HepG2 (cell line): ENCODE measurements around the gene ZNF22. TPM values are rescaled to one million over a fixed set of nuclear protein-coding genes. Genes with fewer than 3 reads are reported as not detected.

Experiments used
- ELF3 ChIP-seq: IDR thresholded peaks from 2 replicates; pipeline ENCODE4 v1.6.1; 2016; ENCODE audit warnings: missing genetic modification reagents, missing compliant biosample characterization
- FOSL1 ChIP-seq: sonication (generic); formaldehyde crosslinking; IDR thresholded peaks from 2 replicates; pipeline ENCODE4 v1.9.0; 2021; ENCODE audit warnings: missing genetic modification reagents, borderline replicate concordance
- HMG20A ChIP-seq: IDR thresholded peaks from 2 replicates; pipeline ENCODE4 v1.6.1; 2016; ENCODE audit warnings: borderline replicate concordance
- HNRNPLL ChIP-seq: fragments of 200-400 bp; formaldehyde crosslinking; IDR thresholded peaks from 2 replicates; pipeline ENCODE4 v1.6.1; 2017; ENCODE audit warnings: mild to moderate bottlenecking, low read depth, low read length; ENCODE audit not compliant: poor library complexity, severe bottlenecking
- KAT8 ChIP-seq: IDR thresholded peaks from 2 replicates; pipeline ENCODE4 v1.6.1; 2016; ENCODE audit warnings: missing genetic modification reagents, missing compliant biosample characterization
- NFKB2 ChIP-seq: sonication (generic); formaldehyde crosslinking; IDR thresholded peaks from 2 replicates; pipeline ENCODE4 v1.4.0; 2020; ENCODE audit warnings: missing genetic modification reagents, borderline replicate concordance
- PHF8 ChIP-seq: sonication (generic); formaldehyde crosslinking; IDR thresholded peaks from 2 replicates; pipeline ENCODE4 v1.5.0; 2020; ENCODE audit warnings: missing genetic modification reagents
- PITX1 ChIP-seq: sonication (generic); formaldehyde crosslinking; IDR thresholded peaks from 2 replicates; pipeline ENCODE4 v1.5.1; 2020; ENCODE audit warnings: mild to moderate bottlenecking, missing genetic modification reagents
- RBM22 ChIP-seq: fragments of 200-400 bp; formaldehyde crosslinking; optimal IDR thresholded peaks from 2 replicates; pipeline ENCODE3; 2017; ENCODE audit warnings: mild to moderate bottlenecking, low read length, moderate library complexity
- SALL1 ChIP-seq: sonication (generic); formaldehyde crosslinking; IDR thresholded peaks from 2 replicates; pipeline ENCODE4 v1.8.0; 2022; ENCODE audit warnings: mild to moderate bottlenecking, missing genetic modification reagents
- SIN3B ChIP-seq: fragments of 150-350 bp; IDR thresholded peaks from 2 replicates; pipeline ENCODE4 v1.6.1; 2014; ENCODE audit warnings: low read length
- SP5 ChIP-seq: IDR thresholded peaks from 2 replicates; pipeline ENCODE4 v1.6.1; 2016; ENCODE audit warnings: low read depth, borderline replicate concordance
- ZNF367 ChIP-seq: sonication (generic); formaldehyde crosslinking; IDR thresholded peaks from 2 replicates; pipeline ENCODE4 v1.4.0; 2020; ENCODE audit warnings: missing genetic modification reagents, borderline replicate concordance
- ZNF383 ChIP-seq: sonication (generic); formaldehyde crosslinking; IDR thresholded peaks from 2 replicates; pipeline ENCODE4 v1.4.0; 2020; ENCODE audit warnings: missing genetic modification reagents, mild to moderate bottlenecking, borderline replicate concordance
- ZNF432 ChIP-seq: sonication (generic); formaldehyde crosslinking; IDR thresholded peaks from 2 replicates; pipeline ENCODE4 v1.5.0; 2020; ENCODE audit warnings: missing genetic modification reagents, mild to moderate bottlenecking, borderline replicate concordance
- ZNF589 ChIP-seq: sonication (generic); formaldehyde crosslinking; conservative IDR thresholded peaks from 2 replicates; pipeline ENCODE4 v1.8.0; 2022; ENCODE audit warnings: mild to moderate bottlenecking, moderate library complexity, missing genetic modification reagents
- ZNF83 ChIP-seq: sonication (generic); formaldehyde crosslinking; IDR thresholded peaks from 2 replicates; pipeline ENCODE4 v1.4.0; 2020; ENCODE audit warnings: missing genetic modification reagents, mild to moderate bottlenecking, borderline replicate concordance
- polyA plus RNA-seq, 8 experiments: library from polyadenylated mRNA; depleted of rRNA in 3 of 8; stranded (reverse) in 7 of 8; unstranded in 1 of 8; fragments of >200 nt; fragmentation: Illumina TruSeq in 4 of 8; extraction: Trizol in 4 of 8; gene quantifications; 2 replicates each; pipeline versions ENCODE4 v1.2.1 to v1.2.3, GENCODE V29; 2011 to 2016; ENCODE audit warnings: low read depth in 4 of 8, missing spikeins in 1 of 8, mixed read lengths in 1 of 8; ENCODE audit not compliant: insufficient read depth in 1 of 8
- total RNA-seq, 5 experiments: library from RNA; depleted of rRNA; stranded (reverse); fragments of >200 nt; fragmentation: Illumina TruSeq; extraction: Trizol; gene quantifications; 2 replicates each; pipeline ENCODE4 v1.2.3, GENCODE V29; 2016; ENCODE audit warnings: low read depth in 1 of 5
- TF ChIP-seq, protein P1 (sequence below): sonication (generic); formaldehyde crosslinking; IDR thresholded peaks from 2 replicates; pipeline ENCODE4 v1.9.0; 2022; ENCODE audit warnings: missing genetic modification reagents, mild to moderate bottlenecking, borderline replicate concordance
- TF ChIP-seq, protein P2 (sequence below): sonication (generic); formaldehyde crosslinking; IDR thresholded peaks from 2 replicates; pipeline ENCODE4 v1.4.0; 2020; ENCODE audit warnings: missing genetic modification reagents, mild to moderate bottlenecking, borderline replicate concordance
- TF ChIP-seq, protein P3 (sequence below): sonication (generic); formaldehyde crosslinking; conservative IDR thresholded peaks from 2 replicates; pipeline ENCODE4 v1.4.0; 2020; ENCODE audit warnings: missing genetic modification reagents
- TF ChIP-seq, protein P4 (sequence below): sonication (generic); formaldehyde crosslinking; IDR thresholded peaks from 2 replicates; pipeline ENCODE4 v1.4.0; 2020; ENCODE audit warnings: low read depth, missing genetic modification reagents
- TF ChIP-seq, protein P5 (sequence below): sonication (generic); formaldehyde crosslinking; IDR thresholded peaks from 2 replicates; pipeline ENCODE4 v1.5.1; 2020; ENCODE audit warnings: missing genetic modification reagents, mild to moderate bottlenecking, borderline replicate concordance

The ZNF22 gene
- total and polyA plus RNA-seq, 2 of the 13 experiments (the other 11 are each of a cell fraction or from before 2014, with no cell fraction given), result 0.40 to 1.3 TPM

DNA sequence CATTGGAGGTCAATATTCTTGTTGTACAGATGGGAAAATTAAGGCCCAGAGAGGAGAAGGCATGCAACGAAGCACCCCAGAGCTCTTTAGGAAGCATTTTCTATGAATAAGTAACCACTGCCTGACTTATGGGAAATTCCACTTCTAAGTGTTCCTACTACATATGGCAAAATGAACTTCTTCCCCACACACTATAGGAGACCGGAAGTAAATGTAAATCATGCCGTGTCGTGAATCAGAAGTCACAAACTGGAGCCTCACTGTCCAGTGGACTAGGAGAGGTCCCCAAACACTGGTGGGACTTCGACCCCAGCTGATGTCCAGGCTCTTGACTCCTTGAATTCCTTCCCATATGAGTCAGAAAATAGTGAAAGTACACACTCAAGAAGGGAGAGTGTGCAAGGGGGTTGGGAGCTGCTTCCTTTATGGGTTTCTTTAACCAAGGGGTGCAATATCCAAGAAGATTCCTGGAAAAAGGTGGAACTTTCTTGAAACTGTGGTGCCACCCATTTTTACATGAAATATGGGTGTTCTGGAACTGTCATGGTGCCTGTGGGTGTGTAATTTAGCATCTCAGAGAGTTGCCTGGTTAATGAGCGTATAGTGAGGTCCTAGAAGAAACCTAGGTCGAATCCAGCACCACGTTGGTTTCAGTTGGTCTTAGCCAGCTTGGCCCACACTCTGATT, 34.5 kb upstream of the ZNF22 start (continued):
- TF ChIP-seq, protein P1, sequence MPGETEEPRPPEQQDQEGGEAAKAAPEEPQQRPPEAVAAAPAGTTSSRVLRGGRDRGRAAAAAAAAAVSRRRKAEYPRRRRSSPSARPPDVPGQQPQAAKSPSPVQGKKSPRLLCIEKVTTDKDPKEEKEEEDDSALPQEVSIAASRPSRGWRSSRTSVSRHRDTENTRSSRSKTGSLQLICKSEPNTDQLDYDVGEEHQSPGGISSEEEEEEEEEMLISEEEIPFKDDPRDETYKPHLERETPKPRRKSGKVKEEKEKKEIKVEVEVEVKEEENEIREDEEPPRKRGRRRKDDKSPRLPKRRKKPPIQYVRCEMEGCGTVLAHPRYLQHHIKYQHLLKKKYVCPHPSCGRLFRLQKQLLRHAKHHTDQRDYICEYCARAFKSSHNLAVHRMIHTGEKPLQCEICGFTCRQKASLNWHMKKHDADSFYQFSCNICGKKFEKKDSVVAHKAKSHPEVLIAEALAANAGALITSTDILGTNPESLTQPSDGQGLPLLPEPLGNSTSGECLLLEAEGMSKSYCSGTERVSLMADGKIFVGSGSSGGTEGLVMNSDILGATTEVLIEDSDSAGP (CRISPR knock-in tag), result no peak
- TF ChIP-seq SALL1 (CRISPR knock-in tag), result no peak; the same call in 1 of the 2 replicates
- no peak for TF ChIP-seq SP5 (CRISPR knock-in tag)
- no peak for TF ChIP-seq ZNF589 (CRISPR knock-in tag)
- no peak for TF ChIP-seq ZNF432 (CRISPR knock-in tag)
- TF ChIP-seq, protein P2, sequence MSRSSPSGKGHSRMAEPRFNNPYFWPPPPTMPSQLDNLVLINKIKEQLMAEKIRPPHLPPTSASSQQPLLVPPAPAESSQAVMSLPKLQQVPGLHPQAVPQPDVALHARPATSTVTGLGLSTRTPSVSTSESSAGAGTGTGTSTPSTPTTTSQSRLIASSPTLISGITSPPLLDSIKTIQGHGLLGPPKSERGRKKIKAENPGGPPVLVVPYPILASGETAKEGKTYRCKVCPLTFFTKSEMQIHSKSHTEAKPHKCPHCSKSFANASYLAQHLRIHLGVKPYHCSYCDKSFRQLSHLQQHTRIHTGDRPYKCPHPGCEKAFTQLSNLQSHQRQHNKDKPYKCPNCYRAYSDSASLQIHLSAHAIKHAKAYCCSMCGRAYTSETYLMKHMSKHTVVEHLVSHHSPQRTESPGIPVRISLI (CRISPR knock-in tag), result no peak
- TF ChIP-seq ZNF367 (CRISPR knock-in tag), result no peak
- TF ChIP-seq HNRNPLL, result no peak
- TF ChIP-seq ZNF383 (CRISPR knock-in tag), result no peak
- TF ChIP-seq, protein P3, sequence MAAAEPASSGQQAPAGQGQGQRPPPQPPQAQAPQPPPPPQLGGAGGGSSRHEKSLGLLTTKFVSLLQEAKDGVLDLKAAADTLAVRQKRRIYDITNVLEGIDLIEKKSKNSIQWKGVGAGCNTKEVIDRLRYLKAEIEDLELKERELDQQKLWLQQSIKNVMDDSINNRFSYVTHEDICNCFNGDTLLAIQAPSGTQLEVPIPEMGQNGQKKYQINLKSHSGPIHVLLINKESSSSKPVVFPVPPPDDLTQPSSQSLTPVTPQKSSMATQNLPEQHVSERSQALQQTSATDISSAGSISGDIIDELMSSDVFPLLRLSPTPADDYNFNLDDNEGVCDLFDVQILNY (CRISPR knock-in tag), result no peak
- TF ChIP-seq, protein P4, sequence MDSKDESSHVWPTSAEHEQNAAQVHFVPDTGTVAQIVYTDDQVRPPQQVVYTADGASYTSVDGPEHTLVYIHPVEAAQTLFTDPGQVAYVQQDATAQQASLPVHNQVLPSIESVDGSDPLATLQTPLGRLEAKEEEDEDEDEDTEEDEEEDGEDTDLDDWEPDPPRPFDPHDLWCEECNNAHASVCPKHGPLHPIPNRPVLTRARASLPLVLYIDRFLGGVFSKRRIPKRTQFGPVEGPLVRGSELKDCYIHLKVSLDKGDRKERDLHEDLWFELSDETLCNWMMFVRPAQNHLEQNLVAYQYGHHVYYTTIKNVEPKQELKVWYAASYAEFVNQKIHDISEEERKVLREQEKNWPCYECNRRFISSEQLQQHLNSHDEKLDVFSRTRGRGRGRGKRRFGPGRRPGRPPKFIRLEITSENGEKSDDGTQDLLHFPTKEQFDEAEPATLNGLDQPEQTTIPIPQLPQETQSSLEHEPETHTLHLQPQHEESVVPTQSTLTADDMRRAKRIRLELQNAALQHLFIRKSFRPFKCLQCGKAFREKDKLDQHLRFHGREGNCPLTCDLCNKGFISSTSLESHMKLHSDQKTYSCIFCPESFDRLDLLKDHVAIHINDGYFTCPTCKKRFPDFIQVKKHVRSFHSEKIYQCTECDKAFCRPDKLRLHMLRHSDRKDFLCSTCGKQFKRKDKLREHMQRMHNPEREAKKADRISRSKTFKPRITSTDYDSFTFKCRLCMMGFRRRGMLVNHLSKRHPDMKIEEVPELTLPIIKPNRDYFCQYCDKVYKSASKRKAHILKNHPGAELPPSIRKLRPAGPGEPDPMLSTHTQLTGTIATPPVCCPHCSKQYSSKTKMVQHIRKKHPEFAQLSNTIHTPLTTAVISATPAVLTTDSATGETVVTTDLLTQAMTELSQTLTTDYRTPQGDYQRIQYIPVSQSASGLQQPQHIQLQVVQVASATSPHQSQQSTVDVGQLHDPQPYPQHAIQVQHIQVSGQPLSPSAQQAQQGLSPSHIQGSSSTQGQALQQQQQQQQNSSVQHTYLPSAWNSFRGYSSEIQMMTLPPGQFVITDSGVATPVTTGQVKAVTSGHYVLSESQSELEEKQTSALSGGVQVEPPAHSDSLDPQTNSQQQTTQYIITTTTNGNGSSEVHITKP (CRISPR knock-in tag), result peak; percentile 36; the same call in 1 of the 2 replicates
- no peak for TF ChIP-seq NFKB2 (CRISPR knock-in tag)
- TF ChIP-seq ELF3 (CRISPR knock-in tag), result peak; percentile 18; the same call in 1 of the 2 replicates
- TF ChIP-seq, protein P5, sequence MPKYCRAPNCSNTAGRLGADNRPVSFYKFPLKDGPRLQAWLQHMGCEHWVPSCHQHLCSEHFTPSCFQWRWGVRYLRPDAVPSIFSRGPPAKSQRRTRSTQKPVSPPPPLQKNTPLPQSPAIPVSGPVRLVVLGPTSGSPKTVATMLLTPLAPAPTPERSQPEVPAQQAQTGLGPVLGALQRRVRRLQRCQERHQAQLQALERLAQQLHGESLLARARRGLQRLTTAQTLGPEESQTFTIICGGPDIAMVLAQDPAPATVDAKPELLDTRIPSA (CRISPR knock-in tag), result no peak
- TF ChIP-seq PITX1 (CRISPR knock-in tag), result no peak
- TF ChIP-seq ZNF83 (CRISPR knock-in tag), result no peak
- peak; percentile 70; the same call in 1 of the 2 replicates for TF ChIP-seq FOSL1
- no peak for TF ChIP-seq RBM22
- peak; percentile 44; the same call in 1 of the 2 replicates for TF ChIP-seq HMG20A (CRISPR knock-in tag)
- TF ChIP-seq PHF8 (CRISPR knock-in tag), result no peak
- TF ChIP-seq SIN3B, result no peak
- TF ChIP-seq KAT8, result peak; percentile 19; the same call in 1 of the 2 replicates
